ENCODE results near the gene PLEKHA3.
A peak's percentile ranks its signal among the peaks of the same experiment; 100 is the strongest.
"Not testable (repeated sequence)": the region's sequence is repeated elsewhere in the genome, so short reads cannot be mapped to it uniquely, and the experiment has no call there.

The PLEKHA3 gene

GRCh38 chr2:178480227-178481181 lies at the start of gene PLEKHA3:
Gene PLEKHA3 (plus strand): TSS chr2:178480457. CDS start chr2:178480870, 413 bp downstream.
- peak; percentile 49 to 64 for DNase-seq (ENCODE audit: low read depth in 1 of 2, low spot score in 1 of 2)

- no peak for DNase-seq (ENCODE audit: low read depth in 1 of 2, low spot score in 1 of 2)
These were observed 43.6 kb upstream of the PLEKHA3 start for GRCh38 chr2:178436662-178437061.

GRCh38 chr2:178441426-178441825 lies 38.8 kb upstream of the PLEKHA3 start:
- no peak for DNase-seq (ENCODE audit: low read depth in 1 of 2, low spot score in 1 of 2)

GRCh38 chr2:178448968-178449661 lies 31.1 kb upstream of the PLEKHA3 start:
- DNase-seq (ENCODE audit: low read depth in 1 of 2, low spot score in 1 of 2), result no peak

- DNase-seq (ENCODE audit: low read depth in 1 of 2, low spot score in 1 of 2), result no peak
These were observed 30.3 kb upstream of the PLEKHA3 start for GRCh38 chr2:178449700-178450523.

- DNase-seq (ENCODE audit: low read depth in 1 of 2, low spot score in 1 of 2), result peak in 1 of 2 donors; percentile 66
These were observed 29.8 kb upstream of the PLEKHA3 start for GRCh38 chr2:178450524-178450773.

GRCh38 chr2:178450774-178451525 lies 29.3 kb upstream of the PLEKHA3 start, which contains the start of the genes PJVK and PRKRA:
Gene PJVK (plus strand): TSS chr2:178451378. CDS start chr2:178453410, 2,032 bp downstream.
Gene PRKRA (minus strand): TSS chr2:178451175. CDS start chr2:178451030, 145 bp downstream.
- peak; percentile 90 to 96 for DNase-seq (ENCODE audit: low read depth in 1 of 2, low spot score in 1 of 2)

- DNase-seq (ENCODE audit: low read depth in 1 of 2, low spot score in 1 of 2), result no peak
These were observed 27.9 kb upstream of the PLEKHA3 start for GRCh38 chr2:178452334-178452733.

GRCh38 chr2:178452870-178453269 lies 27.4 kb upstream of the PLEKHA3 start:
- no peak for DNase-seq (ENCODE audit: low read depth in 1 of 2, low spot score in 1 of 2)

GRCh38 chr2:178455947-178456346 lies 24.3 kb upstream of the PLEKHA3 start:
- no peak for DNase-seq (ENCODE audit: low read depth in 1 of 2, low spot score in 1 of 2)

GRCh38 chr2:178457390-178457886 lies 22.8 kb upstream of the PLEKHA3 start:
- DNase-seq (ENCODE audit: low read depth in 1 of 2, low spot score in 1 of 2), result no peak

GRCh38 chr2:178469219-178469849 lies 10.9 kb upstream of the PLEKHA3 start:
- DNase-seq (ENCODE audit: low read depth in 1 of 2, low spot score in 1 of 2), result no peak

GRCh38 chr2:178471313-178471712 lies 8.9 kb upstream of the PLEKHA3 start:
- not testable (repeated sequence) for DNase-seq (ENCODE audit: low read depth in 1 of 2, low spot score in 1 of 2)

- DNase-seq (ENCODE audit: low read depth in 1 of 2, low spot score in 1 of 2), result no peak
These were observed 6.9 kb upstream of the PLEKHA3 start for GRCh38 chr2:178473373-178473772.

GRCh38 chr2:178473931-178474330 lies 6.3 kb upstream of the PLEKHA3 start:
- no peak for DNase-seq (ENCODE audit: low read depth in 1 of 2, low spot score in 1 of 2)

GRCh38 chr2:178474560-178474959 lies 5.7 kb upstream of the PLEKHA3 start:
- DNase-seq (ENCODE audit: low read depth in 1 of 2, low spot score in 1 of 2), result no peak

GRCh38 chr2:178476477-178476876 lies 3.8 kb upstream of the PLEKHA3 start:
- DNase-seq (ENCODE audit: low read depth in 1 of 2, low spot score in 1 of 2), result no peak

GRCh38 chr2:178477443-178478129 lies 2.7 kb upstream of the PLEKHA3 start:
- DNase-seq (ENCODE audit: low read depth in 1 of 2, low spot score in 1 of 2), result no peak

GRCh38 chr2:178478130-178478438 lies 2.2 kb upstream of the PLEKHA3 start:
- DNase-seq (ENCODE audit: low read depth in 1 of 2, low spot score in 1 of 2), result no peak
